NCI-H2029 (cell line): ENCODE data around the gene DNAJC11.
"Not testable (repeated sequence)": the region's sequence is repeated elsewhere in the genome, so short reads cannot be mapped to it uniquely, and the experiment has no call there.

Source experiments
- DNase-seq: peaks from one replicate; lab custom pipeline; 2025; lab: John Stamatoyannopoulos, UW

The DNAJC11 gene

GRCh38 chr1:6695868-6696267 is 5.7 kb downstream of the DNAJC11 start:
- DNase-seq: no peak

- no peak for DNase-seq
Observed at GRCh38 chr1:6694121-6694713, 7.4 kb downstream of the DNAJC11 start.

- DNase-seq: no peak
Observed at GRCh38 chr1:6692956-6693355, 8.7 kb downstream of the DNAJC11 start.

- no peak for DNase-seq
Observed at GRCh38 chr1:6691507-6691906, 10.1 kb downstream of the DNAJC11 start.

GRCh38 chr1:6690186-6690585 is 11.4 kb downstream of the DNAJC11 start:
- no peak for DNase-seq

- no peak for DNase-seq
Observed at GRCh38 chr1:6688757-6689156, 12.9 kb downstream of the DNAJC11 start.

- no peak for DNase-seq
Observed at GRCh38 chr1:6688001-6688400, 13.6 kb downstream of the DNAJC11 start.

- no peak for DNase-seq
Observed at GRCh38 chr1:6686294-6686693, 15.3 kb downstream of the DNAJC11 start.

- DNase-seq: no peak
Observed at GRCh38 chr1:6685381-6685780, 16.2 kb downstream of the DNAJC11 start.

GRCh38 chr1:6683434-6683833 is 18.2 kb downstream of the DNAJC11 start:
- no peak for DNase-seq

- no peak for DNase-seq
Observed at GRCh38 chr1:6675941-6676340, 25.7 kb downstream of the DNAJC11 start.

GRCh38 chr1:6674771-6675170 is 26.8 kb downstream of the DNAJC11 start:
- DNase-seq: no peak

- no peak for DNase-seq
Observed at GRCh38 chr1:6673816-6674398, 27.7 kb downstream of the DNAJC11 start.

GRCh38 chr1:6672558-6672957 is 29.1 kb downstream of the DNAJC11 start:
- no peak for DNase-seq

- DNase-seq: no peak
Observed at GRCh38 chr1:6668503-6668902, 33.1 kb downstream of the DNAJC11 start.

- no peak for DNase-seq
Observed at GRCh38 chr1:6667139-6667538, 34.5 kb downstream of the DNAJC11 start.

GRCh38 chr1:6666696-6667095 is 34.9 kb downstream of the DNAJC11 start:
- DNase-seq: no peak

- DNase-seq: not testable (repeated sequence)
Observed at GRCh38 chr1:6662468-6662867, 39.1 kb downstream of the DNAJC11 start.

- DNase-seq: no peak
Observed at GRCh38 chr1:6660415-6661049, 41.1 kb downstream of the DNAJC11 start.

- DNase-seq: no peak
Observed at GRCh38 chr1:6658359-6659060, 43.1 kb downstream of the DNAJC11 start.

GRCh38 chr1:6657138-6657537 is 44.5 kb downstream of the DNAJC11 start:
- DNase-seq: no peak

- no peak for DNase-seq
Observed at GRCh38 chr1:6653436-6654290, 48.0 kb downstream of the DNAJC11 start.
